Occipital lobe (tissue), 2 donors: ENCODE results near the gene TIGD1. TPM values are rescaled to one million over a fixed set of nuclear protein-coding genes. Genes with fewer than 3 reads are reported as not detected.

ENCODE experiments used
- DNase-seq: peaks from one replicate; lab custom pipeline; 2025; lab: John Stamatoyannopoulos, UW
- total RNA-seq: library from RNA; depleted of rRNA; stranded (reverse); fragments of >200 nt; gene quantifications from one replicate; pipeline ENCODE4 v1.2.3, GENCODE V29; 2014

TIGD1 gene
- 11.2 TPM for total RNA-seq

DNA sequence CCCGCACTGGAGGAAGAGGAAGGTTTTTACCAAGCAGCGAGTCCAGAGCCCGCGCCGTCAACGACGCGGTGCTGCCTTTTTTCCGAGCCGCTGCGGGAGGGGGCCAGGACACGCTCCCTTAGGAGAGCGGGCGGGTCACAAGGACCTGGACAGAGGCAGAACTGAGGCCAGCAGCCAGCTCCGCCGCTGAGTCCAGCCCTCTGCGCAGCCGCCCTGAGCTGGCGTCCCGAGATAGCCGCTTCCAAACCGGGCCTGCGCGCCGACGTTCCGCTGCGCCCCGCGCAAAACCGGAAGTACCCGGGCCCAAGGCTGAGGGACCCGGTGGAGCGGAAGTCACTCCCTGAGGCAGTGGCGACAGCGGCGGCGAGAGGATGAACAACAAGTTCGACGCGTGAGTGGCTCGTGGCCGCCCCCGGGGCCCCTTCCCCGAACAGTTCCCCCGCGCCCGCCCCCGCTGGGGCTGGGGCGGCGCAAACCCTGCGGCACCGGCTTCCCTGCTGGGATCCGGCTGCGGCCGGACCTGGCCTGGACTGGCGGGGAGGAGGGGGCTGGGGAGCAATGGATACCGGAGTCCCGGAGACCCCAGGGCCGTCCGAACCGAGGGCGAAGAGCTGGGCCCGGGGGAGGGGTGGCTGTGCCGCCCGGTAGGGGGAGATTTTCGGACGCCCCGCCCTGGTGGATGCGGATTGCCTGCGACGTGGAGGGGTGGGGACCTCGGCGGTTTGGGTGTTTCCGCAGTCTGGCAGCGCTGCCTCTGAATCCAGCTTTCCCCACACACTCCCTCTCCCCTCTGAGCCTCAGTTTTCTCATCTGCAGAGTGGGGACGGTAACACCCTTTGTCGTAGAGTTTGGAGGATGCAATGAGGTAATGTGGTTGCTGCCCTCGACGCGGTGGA, at the start of gene TIGD1, which contains the start of gene EIF4E2:
TIGD1 (minus strand) TSS at position 204 of the 896 bp plus-strand sequence. CDS start 675 bp downstream, outside the sequence.
EIF4E2 (plus strand) TSS at position 336 of the 896 bp plus-strand sequence; CDS start at position 372, 36 bp downstream.
- DNase-seq: peak; percentile 93

DNA sequence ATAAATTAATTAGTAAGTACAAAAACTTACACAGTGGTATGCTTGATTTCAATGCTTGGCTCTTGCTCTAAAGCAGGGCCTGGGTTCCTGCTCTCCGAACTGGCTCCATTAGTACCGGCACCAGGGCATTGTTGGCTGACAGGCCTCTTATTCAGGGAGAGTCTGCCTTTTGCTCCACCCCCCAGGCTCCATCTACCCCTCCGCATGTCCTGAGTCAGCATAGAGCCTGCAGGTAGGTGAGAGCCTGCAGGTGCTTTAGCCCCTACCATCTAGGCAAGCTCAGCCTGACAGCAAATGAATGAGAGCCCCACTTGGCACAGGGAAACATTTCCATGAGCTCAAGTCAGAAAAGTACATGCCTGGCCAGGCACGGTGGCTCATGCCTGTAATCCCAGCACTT, 47.9 kb upstream of the TIGD1 start:
- no peak for DNase-seq

DNA sequence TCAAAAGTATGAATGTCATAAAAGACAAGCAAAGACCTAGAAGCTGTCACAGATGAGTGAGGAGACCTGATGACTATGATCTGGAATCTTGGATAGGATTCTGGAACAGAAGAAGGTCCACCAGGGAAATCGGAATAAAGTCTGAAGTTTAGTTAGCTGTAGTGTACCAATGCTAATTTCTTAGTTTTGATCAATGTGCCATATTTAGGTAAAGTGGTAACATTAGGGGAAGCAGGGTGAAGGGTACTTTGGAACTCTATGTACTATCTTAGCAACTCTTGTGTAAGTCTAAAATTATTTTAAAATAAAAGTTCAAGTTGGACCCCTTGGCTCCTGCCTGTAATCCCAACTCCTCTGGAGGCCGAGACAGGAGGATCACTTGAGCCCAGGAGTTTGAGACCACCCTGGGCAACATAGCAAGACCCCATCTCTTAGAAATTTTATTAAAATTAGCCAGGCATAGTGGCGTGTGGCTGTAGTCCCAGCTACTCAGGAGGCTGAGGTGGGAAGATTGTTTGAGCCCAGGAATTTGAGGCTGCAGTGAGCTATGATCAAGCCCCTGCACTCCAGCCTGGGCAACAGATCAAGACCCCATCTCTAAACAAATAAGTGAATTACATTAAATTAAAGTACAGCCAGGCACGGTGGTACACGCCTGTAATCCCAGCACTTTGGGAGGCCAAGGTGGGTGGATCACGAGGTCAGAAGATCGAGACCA, 47.2 kb upstream of the TIGD1 start:
- no peak for DNase-seq

DNA sequence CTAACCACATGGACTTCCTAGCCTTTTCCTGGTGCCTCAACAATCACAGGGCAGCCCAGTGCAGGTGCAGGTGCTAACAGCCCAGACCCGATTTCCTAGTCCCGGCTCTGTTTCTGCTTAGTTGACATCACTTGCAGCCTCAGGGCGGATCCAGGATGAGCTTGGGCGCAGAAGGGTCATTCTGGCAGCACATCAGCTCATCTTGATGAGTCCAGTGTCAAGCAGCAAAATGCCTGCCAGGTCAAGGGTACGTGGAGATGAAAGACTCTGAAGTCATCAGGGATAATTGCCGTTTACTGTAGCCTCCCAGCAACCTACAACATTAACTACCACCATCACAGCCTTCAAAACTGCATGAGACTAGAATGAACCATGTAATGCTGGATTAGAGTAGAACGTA, 43.6 kb upstream of the TIGD1 start:
- no peak for DNase-seq

DNA sequence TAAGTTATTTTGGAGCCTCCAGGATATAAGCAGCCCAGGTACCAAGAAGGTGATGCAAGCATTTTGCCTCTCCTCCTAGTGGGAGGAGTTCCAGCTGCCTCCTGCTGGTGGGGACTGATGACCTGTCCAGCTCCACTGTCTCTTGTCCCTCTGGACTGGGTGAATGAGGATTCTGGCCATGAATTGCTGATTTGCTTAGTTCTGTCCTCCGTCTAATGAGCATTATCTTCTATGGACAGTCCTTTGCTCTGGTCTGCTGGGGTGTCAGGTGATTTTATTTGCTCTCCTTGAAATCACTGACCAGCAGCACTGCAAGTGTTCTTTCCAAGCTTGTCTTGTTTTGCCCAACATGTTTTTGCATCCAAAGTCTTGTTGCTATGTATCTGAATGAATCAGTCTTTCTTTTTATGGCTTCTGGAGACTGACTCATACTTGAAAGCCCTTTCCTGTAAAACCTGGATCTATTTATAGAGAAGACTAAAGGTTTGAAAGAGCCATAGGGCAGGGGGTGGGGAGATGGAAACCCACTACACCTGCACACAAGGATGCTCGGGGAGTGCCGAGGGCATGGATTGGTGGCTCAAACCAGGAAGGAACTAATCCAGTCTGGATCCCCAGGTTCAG, 42.5 kb upstream of the TIGD1 start:
- no peak for DNase-seq

DNA sequence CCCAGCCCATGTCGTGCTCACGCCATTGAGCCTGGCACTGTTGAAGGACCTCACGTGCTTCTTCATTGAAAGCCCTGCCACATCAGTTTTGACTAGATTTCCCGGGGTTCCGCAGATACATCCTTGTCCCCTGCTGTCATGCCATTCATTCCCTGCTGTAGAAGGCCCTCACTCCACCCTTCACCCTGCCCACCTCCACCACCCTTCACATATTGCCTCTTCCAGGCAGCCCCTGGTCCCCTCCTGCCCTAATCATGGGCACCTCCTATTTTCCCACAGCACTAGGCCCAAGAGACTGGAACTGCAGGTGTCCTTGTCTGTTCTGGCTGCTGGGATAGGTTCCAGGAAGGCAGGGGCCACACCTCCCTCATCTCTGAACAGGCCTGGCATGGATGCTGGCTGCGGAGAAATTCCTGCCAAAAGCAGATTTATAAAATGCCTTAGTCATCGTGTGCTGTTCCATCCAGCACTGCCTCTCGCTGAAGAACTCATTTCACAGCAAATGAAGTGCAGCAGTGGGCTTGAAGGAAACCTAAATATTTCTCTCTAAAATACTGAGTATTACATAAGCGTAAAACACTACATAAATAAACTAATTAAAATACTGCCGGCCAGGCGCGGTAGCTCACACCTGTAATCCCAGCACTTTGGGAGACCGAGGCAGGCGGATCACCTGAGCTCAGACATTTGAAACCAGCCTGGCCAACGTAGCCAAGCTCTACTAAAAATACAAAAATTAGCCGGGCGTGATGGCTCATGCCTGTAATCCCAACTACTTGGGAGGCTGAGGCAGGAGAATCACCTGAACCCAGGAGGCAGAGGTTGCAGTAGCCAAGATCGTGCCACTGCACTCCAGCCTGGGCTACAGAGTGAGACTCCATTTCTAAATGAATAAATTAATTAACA, 38.6 kb upstream of the TIGD1 start:
- peak; percentile 63 for DNase-seq

DNA sequence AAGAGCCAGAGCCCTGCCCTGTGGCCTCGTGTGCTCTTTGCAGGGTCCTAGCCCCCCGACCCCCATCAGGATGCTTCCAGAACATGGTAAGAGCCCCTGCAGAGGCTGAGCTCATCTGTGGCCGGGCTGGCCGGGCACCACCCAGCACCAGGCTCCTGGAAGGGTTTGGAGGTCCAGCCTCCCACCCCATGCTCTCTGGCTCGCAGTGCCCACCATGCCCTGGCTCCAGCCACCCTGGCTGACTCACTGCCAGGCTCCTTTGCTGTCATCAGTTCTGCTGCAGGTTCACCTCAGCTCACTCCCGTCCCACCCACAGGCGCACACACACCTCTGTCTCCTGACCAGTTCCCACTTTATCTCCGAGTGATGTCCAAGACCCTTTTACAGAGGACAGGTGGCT, 37.7 kb upstream of the TIGD1 start:
- DNase-seq: no peak

DNA sequence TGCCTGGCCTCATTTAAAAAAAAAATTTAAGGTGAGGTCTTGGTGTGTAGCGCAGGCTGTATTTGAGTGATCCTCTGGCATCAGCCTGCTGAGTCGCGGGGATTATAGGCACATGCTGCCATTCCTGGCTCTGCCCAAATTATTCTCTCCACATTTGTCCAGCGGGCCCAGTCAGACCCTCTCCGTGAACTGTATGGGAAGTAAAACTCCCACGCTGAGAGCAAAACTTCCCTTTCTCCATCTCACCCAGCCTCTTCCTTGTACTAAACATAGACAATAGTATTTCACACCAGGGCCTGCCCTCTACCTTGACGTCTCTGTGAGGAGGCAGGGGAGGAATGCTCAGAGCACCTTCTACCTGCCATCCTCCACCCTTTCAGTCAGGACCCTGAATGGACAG, 37.2 kb upstream of the TIGD1 start:
- DNase-seq: no peak

DNA sequence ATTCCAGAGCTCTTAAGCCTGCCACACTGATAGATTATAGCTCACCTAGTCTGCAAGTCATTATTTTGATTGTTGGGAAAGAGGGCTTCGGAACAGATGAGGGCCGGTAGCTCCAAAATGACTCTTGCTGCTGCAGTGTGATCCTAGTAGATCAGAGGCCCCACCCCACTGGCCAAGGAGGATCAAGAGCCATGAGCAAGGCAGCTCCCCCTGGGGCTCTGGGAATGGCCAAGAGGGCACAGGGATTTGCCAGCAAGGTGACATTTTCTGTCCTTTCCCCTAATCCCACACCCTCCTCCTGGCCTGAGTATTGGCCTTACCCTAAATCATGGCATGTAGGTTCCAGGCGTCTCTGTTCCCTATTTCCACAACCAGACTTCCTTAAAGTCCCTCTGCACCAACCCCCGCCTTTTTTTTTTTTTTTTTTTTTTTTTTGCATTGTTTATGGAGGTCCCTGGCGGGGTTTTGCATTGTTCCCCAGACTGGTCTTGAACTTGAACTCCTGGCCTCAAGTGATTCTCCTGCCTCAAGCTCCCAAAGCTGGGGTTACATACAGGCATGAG, 36.7 kb upstream of the TIGD1 start:
- no peak for DNase-seq

DNA sequence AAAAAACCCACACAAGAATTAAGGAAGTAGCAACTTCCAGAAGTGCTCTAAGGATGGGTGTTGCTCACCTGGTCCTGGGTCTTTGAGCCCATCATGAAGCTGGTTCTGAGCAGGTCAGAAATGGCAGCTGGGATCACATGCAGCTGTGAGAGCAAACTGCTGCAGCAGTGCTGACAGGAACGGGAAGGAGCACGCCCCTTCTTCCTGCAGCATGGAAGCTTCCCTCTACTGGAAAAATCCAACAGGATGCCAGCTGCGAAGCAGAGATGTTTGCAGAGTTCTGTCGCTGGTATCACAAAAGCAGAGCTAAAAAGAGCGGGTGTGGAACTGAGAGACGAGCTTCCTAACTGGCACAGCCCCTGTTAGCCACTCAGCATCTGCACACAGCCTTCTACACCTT, 33.9 kb upstream of the TIGD1 start:
- no peak for DNase-seq

DNA sequence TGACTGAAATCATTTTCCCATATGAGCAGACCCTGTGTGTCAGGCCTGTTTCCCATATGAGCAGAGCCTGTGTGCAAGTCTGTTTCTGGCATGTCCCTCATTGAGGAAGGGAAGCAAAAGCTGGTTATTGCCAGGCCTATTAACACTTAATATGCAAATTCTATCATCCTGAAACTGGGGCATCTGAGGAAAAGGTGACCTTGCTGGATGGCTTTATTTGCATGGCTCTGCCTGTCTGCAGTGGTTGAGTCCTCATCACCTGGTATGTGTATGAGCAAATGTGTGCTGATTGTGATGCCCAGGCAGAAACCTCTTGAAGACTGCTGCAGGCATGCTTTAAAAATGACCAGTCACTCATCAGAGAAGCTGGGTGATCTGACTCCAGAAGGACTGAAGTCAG, 31.4 kb upstream of the TIGD1 start:
- no peak for DNase-seq

DNA sequence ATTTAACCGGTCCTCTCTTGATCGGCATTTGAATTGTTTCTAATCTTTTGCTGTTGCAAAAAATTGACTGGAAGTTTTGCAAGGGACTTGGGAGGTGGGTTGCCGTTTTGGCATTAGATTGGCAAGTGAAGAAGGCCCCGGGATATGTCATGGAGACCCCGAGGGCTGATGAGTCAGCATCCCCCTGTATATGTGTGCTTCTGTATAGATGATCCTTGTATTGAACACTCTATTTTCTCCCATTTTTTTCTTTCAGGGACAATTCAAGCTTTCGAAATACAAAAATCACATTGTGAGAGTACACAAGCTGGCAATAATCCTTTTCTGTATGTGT, 30.3 kb upstream of the TIGD1 start:
- no peak for DNase-seq

DNA sequence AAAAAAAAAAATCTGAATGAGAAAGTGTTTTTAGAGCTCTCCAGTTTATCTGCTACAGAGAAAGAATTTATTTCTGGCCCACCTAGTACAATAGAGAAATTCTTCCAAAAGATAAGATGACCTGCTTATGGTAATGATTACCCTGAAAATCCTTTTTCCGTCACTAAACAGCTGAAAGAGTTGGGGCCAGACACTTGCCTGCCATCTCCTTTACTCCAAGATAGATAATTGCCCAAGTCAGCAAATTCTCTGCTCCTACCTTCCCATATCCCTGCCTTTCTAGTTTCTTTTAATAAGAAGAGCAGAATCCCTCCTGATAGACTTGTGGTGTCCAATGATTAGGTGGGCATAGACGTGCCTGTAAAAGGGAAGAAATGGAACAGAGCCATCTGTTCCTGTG, 28.3 kb upstream of the TIGD1 start:
- no peak for DNase-seq

DNA sequence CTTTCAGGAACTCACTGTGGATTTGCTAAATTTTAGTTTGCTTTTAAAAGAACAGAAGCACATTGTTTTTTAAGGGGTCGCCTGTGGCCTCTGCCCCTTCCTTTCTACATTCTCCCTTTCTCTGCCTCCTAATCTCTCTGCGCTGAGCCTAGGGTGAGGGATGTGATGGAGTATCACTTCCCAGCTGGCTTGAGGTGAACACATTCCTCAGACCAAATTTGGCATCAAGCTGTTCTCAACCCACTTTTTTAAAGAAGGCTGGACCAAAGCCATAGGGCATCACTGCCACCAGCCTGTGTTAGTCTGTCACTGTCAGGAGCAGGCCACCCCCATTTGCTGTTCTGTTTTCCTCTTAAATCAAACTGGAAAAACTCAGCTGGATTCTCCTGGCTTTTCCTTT, 27.5 kb upstream of the TIGD1 start:
- no peak for DNase-seq

DNA sequence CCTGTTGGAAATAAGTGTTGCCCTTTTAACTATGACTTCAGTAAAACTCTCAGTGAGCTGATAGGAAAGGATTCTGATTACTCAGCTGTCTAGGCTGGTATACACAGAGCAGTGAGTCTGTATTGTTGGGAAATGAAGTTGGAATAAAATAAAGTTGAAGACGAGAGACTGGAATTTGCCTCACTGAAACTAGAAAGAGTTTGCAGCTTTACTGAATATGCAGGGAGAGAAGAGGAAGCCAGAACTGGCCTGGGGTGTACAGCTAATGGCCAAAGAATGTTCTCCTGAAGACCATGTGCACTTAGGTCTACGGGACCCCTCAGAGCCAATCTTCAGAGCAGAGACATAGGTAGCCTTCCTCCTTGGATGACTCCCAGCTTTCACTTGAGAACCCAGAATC, 26.6 kb upstream of the TIGD1 start:
- DNase-seq: no peak

DNA sequence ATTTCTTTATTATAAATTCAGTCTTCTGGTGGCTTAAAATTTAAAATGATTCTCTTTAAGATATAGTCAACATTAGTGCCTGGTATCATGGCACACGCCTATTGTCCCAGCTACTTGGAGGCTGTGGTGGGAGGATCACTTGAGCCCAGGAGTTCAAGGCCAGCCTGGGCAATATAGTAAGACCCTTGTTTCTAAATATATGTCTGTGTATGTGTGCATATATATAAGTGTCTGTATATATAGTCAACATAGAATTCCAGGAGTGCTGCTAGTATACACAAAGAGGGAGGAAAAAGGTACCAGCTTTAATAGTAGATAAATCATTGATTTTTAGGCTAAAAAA, 25.0 kb upstream of the TIGD1 start:
- DNase-seq: no peak

DNA sequence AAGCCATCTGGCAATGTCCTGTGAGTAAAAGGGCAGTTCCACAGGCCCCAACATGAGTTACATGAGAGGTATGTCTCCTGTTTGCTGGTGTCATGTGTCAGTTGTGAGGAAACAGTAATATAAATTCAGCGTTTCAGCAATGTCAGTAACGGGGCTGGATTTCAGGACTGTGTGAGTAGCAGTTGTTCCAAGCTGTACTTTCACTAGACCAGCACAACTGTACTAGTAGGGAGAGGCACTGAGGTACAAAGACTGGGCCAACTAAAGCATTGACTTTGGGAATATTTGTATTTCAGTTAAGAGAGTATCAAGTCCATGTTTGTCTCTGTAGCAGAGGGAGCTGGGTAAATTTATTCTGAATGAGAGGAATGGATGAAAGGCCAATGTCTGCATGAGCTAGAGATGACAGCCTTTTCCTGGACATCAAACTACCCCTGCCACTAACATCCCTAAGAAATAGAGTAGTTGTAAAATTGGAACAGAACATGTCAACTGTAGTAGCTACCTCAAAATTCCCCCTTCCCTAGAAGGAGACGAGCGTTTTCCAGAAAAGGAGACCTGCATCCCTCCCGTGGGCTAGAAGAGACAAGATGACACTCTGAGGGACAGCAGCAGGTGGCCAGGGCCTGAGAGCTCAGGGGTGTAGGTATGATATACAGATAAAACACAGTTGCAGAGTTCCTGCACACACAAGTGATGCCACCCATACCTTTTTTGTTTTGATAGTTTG, 24.5 kb upstream of the TIGD1 start:
- DNase-seq: no peak

DNA sequence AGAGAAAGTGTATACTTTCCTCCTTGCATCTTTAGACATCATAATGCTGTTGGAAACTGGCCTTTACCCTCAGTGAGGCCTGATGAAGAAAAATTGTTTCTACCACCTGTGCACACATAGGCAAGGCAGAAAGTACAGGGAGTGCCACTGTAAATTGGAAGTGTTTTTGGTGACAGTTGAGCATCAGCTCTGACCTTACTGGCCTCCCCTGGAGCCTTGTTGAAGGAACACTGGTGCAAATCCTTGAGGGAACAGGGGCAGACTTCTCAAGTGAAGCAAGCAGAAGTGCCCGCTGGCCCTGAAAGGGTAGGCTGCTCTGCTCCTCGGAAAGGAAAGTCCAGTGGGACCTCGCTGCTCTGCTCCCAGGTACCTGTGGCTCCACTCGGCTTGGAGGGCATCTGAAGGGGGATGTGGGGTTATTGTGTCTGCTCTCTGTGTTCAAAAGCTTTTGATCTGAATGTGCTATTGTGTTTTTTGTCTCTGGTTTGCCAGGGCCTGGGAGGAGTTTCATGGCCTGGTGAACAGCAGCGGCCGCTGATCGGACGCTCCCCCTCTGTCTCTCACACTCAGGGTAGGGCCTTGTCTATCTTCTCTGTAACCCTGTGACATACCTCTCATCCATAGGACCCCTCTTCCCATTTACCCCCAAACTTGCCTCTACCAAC, 23.5 kb upstream of the TIGD1 start:
- no peak for DNase-seq

DNA sequence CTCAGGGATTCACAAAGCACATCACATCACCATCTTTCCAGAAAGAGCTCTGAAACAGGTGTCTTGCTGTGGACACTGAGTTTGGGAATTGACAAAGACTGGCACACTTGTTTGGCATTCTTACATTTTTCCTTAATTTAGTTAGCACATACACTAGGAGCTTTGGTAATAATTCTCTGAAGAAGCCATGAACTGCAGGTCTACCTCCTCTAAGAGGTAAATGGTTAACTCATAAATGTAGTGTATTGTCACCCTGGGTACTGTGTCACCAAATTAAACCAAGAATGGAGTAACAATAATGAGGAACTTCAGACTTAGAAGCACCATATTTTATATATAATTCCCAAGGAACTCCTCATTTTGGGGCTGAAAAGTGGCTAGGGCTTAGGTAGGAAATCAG, 22.7 kb upstream of the TIGD1 start:
- no peak for DNase-seq

DNA sequence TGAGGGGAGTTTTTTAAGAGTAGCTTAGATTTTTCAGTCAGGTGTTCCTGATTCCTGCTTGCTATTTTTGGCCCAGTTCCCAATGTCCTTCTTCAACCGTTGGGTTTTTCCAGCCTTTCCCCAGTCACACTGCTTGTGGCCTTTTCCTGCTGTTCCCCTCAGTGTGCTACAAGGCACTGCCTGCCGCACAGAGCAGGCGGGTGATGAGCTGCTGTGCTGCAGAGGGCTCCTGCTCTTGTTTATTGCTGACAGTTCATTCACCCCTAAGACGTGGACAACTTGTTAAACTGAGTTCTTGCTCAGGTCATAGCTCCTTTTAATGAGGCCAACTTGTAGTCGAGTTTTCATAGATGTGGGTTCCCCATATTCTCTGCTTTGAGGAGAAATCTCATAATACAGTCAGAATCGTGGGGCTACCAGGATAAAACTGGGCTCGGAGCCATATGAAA, 20.7 kb upstream of the TIGD1 start:
- no peak for DNase-seq
